ENCODE measurements around the gene TBCK.

The TBCK gene

GRCh38 chr4:106315968-106316772 is at the start of gene TBCK, which contains the start of gene AIMP1:
TSS of gene TBCK (minus strand) at chr4:106316209. CDS start at chr4:106308960, 7,249 bp downstream.
TSS of gene AIMP1 (plus strand) at chr4:106316550. CDS start at chr4:106325010, 8,460 bp downstream.
- no peak for TF ChIP-seq CTCF (IDR thresholded peaks at IDR 0.05; ENCODE audit: borderline replicate concordance, insufficient read depth, low read depth, low read length)
- peak within 1 kb of the TSS; percentile 94 for H3K4me3 ChIP-seq (ENCODE audit: low read depth, low read length)

- TF ChIP-seq CTCF (IDR thresholded peaks at IDR 0.05; ENCODE audit: borderline replicate concordance, insufficient read depth, low read depth, low read length), result no peak
- no peak overlapping the region for H3K4me3 ChIP-seq (ENCODE audit: low read depth, low read length)
Measured at GRCh38 chr4:106365613-106366012, 49.6 kb upstream of the TBCK start.

- H3K4me3 ChIP-seq (ENCODE audit: low read depth, low read length), result no peak overlapping the region
- TF ChIP-seq CTCF (IDR thresholded peaks at IDR 0.05; ENCODE audit: borderline replicate concordance, insufficient read depth, low read depth, low read length), result no peak
Measured at GRCh38 chr4:106364282-106364681, 48.3 kb upstream of the TBCK start.

- TF ChIP-seq CTCF (IDR thresholded peaks at IDR 0.05; ENCODE audit: borderline replicate concordance, insufficient read depth, low read depth, low read length), result no peak
- H3K4me3 ChIP-seq (ENCODE audit: low read depth, low read length), result no peak overlapping the region
Measured at GRCh38 chr4:106362086-106362825, 46.2 kb upstream of the TBCK start.

GRCh38 chr4:106358899-106359298 is 42.9 kb upstream of the TBCK start:
- H3K4me3 ChIP-seq (ENCODE audit: low read depth, low read length), result no peak overlapping the region
- no peak for TF ChIP-seq CTCF (IDR thresholded peaks at IDR 0.05; ENCODE audit: borderline replicate concordance, insufficient read depth, low read depth, low read length)

- H3K4me3 ChIP-seq (ENCODE audit: low read depth, low read length), result no peak overlapping the region
- TF ChIP-seq CTCF (IDR thresholded peaks at IDR 0.05; ENCODE audit: borderline replicate concordance, insufficient read depth, low read depth, low read length), result no peak
Measured at GRCh38 chr4:106355193-106355592, 39.2 kb upstream of the TBCK start.

Measured in GM12875 (cell line).